GM21381 (cell line): ENCODE results near the gene E2F4.

Source experiments
- ATAC-seq: cut with Tn5 transposase; IDR thresholded peaks from one replicate; pipeline ENCODE4 v1.9.1; 2021; ENCODE audit warnings: mild to moderate bottlenecking, moderate library complexity; ENCODE audit not compliant: unreplicated experiment

The E2F4 gene

DNA sequence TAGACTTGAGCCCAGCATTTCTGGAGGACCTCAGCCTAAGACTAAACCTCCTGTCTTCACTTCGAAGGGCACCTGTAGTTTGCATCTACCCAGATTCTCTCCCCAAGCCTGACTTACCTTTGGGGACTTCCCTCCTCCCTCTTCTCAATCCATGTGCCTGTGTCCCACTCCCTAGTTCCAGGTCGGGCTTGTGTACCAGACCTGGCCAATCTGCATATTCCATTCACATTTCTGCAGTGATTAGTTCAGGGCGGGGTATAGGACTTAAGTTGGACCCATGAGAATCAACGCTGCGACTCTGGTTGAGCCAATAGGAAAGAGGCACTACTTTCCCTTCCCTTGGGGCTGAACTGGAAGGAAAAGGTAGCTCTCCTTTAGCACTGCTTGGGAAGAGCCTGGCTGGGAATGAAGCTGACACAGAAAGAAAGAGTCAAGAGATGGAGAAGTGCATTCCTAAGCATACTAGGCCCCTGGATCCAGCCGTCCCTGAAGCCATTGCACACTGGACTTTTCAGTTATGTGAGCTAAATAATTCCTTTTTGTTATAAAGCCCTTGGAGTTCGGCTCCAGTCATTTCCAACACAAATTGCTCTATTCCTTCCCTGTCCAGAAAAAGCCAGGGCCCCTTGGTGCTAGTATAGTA is 34.7 kb upstream of the E2F4 start:
- ATAC-seq: no peak

DNA sequence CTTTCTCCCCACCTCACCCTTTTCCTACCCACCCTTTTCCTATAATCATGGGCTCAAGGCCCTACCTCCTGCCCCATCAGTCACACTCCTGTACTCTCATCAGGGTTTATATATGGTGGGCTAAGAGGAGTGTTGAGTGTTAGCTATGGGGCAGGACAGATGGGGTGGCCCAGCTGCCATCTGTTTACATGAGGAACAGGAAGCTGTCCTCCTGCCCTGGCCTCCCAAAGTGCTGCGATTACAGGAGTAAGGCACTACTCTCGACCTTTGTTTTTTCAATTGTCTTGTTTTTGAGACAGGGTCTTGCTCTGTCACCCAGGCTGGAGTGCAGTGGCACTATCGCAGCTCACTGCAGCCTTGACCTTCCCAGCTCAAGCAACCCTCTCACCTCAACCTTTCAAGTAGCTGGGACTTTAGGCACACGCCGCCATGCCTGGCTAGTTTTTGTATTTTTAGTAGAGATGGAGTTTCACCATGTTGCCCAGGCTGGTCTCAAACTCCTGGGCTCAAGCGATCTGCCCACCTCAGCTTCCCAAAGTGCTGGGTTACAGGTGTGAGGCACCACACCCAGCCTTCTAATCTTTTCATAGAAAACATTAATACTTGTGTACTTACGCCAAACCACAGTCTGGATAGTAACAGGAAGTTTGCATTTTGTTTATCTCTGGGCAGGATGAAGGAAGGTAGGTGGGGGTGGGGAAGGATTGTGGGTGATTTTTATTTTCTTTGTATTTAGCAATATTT is 33.9 kb upstream of the E2F4 start:
- no peak for ATAC-seq

DNA sequence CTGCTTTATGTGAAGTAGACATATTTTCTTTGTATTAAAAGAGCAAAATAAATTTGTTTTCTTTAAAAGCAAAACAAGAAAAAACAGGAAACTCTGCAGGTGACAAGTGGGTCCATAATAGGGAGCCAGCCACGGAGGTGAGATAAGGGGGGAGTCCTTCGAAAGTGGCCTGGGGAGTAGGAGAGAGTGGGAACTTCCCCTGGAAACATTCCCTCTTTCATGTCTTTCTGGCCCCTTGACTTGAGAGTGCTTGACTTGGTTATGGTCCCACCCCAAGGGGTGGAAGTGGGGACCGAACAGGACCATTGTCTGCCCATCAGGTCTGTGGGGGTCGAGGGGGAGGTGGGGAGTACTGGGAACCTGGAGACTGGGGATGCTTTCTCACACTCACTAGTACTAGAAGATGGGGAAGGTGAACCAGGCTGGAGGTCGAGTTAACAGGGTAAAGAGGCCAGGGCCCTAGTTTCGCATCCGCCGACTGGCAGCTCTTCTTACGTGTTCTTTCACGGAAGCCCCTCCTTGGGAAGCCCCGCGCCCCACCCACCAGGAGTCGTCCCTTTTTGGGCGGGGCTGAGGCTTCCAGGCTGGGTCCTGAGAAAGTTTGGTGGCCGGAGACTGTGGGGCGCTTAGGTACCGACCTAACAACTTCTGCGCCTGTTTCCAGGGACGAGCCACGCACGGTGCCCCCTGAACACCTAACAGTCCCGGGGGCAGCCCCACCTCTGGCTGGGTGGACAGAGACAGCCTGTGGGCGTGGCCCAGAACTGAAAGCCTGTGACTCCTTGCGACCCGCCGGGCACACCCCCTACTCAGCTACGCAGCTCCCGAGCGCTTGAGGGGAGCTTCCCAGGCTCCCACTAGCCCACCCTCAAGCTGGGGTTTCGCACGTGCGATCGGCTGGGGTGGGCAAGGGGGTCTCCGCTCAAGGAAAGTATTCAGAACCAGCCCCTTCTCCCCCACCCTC is 33.0 kb upstream of the E2F4 start:
- ATAC-seq: peak; percentile 43

DNA sequence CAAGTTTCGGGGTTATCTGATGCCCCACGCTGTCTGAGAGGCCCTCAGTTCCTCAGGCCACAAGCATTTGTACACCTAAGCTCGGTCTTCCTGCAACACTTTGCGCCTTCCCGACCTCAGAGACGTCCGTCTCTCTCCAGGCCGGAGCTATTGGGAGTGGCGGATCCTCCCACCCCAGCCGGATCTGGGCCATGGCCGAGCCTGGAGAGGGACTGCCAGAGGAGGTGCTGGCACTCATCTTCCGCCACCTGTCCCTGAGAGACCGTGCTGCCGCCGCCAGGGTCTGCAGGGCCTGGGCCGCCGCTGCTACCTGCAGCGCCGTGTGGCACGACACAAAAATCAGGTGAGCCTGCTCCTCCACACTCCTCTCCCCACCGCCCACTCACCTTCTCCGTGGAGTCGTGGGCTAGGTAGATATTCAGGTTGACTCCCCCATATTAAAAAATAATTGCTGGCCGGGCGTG is 30.3 kb upstream of the E2F4 start:
- no peak for ATAC-seq

DNA sequence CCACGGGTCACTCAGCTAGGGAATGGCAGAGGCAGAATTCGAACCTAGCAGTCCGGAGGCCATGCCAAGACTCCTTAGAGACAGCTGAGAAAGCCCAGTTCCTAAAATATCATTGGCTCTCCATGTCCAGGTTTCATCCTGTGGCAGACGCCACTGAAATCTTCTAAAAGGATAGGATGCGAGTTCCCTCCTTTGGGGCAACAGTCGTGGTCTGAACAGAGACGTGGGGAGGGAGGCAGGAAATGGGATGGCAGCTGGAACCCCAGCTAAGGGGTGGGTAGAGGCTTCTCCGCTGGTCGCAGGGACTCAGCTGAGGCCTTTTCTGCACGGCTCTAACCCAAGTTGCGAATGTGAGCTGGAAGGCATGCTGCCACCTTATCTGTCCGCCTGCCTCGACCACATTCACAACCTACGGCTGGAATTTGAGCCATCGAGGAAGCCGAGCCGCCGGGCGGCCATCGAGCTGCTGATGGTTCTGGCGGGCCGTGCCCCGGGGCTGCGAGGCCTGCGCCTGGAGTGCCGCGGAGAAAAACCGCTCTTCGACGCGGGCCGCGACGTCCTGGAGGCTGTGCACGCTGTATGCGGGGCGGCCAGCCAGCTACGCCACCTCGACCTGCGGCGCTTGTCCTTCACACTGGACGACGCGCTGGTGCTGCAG is 29.3 kb upstream of the E2F4 start:
- ATAC-seq: no peak

DNA sequence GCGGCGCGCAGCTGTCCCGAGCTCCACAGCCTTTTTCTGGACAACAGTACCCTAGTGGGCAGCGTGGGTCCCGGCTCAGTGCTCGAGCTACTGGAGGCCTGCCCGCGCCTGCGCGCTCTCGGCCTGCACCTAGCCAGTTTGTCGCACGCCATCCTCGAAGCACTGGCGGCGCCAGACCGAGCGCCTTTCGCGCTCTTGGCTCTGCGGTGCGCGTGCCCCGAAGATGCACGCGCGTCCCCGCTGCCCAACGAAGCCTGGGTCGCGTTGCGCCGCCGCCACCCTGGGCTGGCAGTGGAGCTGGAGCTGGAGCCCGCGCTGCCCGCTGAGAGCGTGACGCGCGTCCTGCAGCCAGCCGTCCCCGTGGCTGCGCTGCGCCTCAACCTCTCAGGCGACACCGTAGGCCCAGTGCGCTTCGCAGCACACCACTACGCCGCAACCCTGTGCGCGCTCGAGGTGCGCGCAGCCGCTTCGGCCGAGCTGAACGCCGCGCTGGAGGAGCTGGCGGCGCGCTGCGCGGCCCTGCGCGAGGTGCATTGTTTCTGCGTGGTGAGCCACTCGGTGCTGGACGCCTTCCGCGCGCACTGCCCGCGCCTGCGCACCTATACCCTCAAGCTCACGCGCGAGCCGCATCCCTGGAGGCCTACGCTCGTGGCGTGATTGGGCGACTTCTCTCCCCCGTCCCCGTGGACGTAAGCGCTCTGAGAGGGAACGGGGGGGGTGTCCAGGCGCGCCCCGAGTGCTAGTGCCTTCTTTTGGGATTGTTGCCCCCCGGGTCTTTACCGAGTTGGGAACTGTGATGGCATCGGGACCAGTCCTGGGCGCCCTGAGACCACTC is 28.6 kb upstream of the E2F4 start:
- ATAC-seq: no peak

DNA sequence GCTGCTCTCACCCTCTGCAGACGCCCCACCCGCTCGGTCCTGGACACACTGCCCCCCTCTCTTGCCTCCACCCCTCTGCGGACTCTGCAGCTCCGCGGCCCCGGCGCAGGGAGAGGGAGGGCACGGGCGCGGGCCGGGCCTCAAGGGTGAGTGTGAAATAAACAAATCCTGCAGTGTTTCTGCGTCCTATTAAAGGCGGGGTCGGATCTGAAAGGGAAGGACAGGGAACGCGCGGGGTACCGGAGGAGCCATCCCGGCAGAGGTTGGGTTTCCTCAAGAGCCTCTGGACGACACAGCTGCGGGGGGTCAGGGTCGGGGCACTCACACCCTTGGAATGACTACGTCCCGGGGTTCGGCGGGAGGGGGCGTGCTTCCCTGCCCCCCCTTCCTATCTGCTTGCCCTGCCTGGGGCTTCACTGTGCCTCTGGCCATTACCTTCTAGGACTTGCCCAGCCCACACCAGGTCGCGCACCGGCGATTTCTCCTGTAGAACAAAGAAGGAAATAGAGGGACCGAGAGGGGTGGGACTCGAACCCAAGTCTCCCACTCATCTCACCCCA is 27.9 kb upstream of the E2F4 start:
- no peak for ATAC-seq

DNA sequence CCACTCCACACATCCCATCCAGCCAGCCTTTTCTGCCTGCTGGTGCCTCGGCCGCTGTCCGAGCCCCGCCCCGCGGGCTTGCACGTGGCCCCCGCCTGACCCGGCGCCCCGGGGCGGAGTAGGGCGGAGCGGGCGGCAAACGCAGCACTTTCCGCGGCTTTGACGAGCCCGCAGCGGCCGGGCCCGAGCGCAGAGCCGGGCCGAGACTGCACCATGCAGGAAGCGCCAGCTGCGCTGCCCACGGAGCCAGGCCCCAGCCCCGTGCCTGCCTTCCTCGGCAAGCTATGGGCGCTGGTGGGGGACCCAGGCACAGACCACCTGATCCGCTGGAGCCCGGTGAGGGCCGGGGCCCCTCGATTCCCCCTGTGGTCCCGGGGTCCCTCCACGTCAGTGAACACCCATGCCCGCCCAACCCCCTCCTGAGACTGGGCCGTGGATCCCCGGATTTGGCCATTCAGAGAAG is 27.3 kb upstream of the E2F4 start, which contains the start of gene HSF4:
HSF4 (plus strand) TSS at position 147 of the 463 bp plus-strand sequence; CDS start at position 214, 67 bp downstream.
- no peak for ATAC-seq

DNA sequence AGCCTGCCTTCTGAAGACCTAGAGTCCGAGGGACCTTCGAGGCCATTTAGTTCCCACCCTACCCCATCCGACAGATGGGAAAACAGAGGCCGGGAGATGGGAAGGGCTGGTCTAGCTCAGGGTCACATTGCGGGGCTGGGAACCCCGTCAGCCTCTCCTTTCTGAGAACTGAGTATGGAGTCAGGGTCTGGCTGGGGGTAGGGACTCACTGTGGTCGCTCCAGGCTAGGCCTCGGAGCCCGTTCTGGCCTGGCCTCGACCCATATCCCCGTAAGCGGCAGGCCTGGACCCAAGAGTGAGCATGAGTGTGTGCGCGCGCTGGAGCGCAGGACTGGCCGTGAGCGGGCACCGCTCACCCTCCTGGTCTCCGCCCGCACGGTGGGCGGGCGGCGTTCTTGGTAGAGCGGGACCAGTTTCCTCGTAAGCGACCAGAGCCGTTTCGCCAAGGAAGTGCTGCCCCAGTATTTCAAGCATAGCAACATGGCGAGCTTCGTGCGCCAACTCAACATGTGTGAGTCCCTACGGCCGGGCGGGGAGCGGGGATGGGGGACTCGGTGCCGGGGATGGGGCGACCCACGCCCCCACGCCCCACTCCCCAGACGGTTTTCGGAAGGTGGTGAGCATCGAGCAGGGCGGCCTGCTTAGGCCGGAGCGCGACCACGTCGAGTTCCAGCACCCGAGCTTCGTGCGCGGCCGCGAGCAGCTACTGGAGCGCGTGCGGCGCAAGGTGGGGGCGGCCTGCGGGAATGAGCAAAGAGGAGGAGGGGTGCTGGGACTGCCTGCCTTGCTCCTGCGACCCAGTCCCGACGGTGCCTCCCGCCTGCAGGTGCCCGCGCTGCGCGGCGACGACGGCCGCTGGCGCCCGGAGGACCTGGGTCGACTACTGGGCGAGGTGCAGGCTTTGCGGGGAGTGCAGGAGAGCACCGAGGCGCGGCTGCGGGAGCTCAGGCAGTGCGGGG is 26.6 kb upstream of the E2F4 start:
- no peak for ATAC-seq

DNA sequence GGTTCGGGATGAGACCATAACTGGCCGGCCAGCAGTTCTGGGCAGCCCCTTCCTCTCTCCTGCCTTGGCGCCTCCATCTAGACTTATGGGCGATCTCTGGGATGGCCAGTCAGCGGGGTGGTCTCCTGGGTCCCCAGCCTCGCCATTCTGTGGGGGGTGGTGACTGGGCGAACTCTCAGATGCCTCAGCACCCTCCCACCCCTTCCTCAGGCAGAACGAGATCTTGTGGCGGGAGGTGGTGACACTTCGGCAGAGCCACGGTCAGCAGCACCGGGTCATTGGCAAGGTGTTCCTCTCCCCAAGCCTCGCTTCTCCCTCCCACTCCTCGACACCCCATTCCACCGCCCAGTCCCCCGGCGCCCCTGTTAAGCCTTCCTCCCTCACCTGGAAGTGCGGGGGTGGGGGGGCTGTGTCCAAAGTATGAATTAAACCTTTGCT is 25.8 kb upstream of the E2F4 start:
- no peak for ATAC-seq

DNA sequence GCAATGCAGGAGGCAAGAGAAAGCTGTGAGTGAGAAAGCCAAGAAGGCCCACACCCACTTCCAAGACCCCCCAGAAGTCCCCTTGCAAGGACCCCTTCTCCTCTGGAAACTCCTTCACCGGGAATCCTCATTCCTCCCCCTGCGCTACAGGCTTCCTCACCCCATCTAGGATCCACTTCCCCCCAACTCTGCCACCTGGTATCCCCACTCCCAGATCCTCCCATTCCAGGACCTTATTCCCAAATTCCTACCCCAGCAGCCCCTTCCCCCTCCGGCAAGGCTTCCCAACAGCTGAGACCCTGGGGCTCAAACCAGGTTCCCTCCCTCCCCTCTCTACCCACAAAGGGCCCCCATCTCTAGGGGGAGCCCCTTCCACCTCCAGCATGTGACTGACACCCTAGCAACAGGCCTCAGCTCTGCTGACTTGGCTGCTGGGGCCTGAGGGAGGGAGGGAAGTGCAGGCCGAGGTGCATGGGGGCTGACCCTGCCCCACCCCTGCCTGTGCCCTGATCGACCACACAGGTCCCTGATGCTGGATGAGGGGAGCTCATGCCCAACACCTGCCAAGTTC is 25.3 kb upstream of the E2F4 start:
- ATAC-seq: no peak

DNA sequence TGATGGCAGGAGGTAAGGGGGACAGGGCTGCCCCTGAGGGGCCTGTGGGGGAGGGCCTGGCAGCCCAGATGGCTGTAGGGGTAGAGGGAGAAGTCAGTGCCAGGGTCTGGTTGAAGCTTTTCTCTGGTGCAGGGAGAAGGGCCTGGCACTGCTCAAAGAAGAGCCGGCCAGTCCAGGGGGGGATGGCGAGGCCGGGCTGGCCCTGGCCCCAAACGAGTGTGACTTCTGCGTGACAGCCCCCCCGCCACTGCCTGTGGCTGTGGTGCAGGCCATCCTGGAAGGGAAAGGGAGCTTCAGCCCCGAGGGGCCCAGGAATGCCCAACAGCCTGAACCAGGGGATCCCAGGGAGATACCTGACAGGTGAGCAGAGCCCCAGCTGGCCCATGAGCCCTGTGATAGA is 24.4 kb upstream of the E2F4 start:
- ATAC-seq: no peak

DNA sequence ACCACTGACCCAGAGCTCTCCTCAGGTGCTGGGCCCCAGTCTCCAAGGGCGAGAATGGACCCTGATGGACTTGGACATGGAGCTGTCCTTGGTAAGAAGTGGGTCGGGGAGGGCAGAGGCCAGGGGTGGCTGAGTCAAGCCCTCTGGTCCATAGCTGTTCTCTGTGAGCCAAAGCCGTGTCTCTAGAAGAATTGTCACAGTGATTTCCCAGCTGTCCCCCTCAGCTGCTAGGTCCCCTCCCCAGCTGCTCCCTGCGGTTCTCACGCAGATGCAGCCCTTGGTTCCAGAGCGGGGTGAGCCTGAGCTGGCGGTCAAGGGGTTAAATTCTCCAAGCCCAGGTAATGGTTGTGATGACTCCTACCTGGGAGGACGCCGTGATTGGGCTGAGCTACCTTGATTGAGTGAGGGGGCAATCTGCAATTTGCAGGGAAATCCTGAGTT is 22.9 kb upstream of the E2F4 start:
- no peak for ATAC-seq

DNA sequence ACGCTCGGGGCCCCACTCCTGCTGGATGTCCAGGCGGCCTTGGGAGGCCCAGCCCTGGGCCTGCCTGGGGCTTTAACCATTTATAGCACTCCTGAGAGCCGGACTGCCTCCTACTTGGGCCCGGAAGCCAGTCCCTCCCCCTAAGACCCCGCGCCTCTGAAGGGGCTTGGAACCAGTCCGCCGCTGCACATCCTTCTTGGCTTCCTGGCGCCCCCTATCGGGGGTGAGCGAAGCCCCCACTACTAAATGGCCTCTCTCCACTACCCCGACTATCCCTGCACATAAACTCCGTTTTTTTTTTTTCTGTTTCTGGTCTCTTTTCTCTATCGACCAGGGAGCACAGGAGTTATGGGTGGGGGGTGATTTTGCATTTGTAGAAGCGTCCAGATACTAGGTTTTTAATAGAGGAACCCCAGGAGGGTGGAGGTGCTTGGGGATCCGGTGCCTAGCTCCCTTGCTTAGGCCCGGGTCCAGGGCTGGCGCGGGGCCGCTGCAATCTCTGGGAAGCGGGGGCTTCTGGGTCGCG is 22.2 kb upstream of the E2F4 start:
- ATAC-seq: no peak

DNA sequence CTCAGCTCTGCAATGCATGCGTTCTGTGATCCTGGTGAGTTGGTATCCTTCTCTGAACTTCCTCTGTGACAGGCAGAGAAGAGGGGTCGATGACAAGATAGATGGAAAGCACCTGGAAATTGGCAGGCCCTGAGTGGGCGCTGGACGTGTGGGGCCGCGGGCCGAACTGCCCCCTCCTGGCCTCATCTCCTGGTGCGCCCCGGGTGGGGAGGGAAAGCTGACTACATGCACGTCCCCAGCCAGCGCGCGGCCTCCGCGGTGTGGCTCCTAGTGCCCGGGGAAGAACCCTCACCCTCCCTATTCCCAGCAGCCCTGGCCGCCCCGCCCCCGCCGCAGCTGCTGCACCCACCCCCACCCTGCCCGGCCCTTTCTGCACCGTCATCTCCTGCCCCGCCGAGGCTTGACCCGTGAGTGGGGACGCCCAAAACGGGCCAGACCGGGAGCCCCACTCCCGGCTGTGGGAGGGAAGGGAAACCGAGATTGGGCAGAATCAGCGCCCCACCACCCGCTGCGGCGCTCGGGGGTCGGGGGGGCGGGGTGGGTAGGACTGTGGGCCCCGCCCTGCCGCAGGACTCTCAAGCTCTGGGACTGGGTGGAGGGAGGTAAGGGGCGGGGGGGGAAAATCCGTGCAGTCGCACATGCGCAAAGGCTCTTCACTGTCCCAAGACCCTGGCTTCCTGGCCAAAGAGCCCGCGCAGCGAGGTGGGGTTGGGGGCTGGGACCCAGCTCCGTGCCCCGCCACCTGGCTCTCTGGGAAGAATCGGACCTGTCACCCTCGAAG is 21.6 kb upstream of the E2F4 start, which contains the start of gene NOL3:
NOL3 (plus strand) TSS at position 371 of the 781 bp plus-strand sequence.
- ATAC-seq: peak; percentile 33

DNA sequence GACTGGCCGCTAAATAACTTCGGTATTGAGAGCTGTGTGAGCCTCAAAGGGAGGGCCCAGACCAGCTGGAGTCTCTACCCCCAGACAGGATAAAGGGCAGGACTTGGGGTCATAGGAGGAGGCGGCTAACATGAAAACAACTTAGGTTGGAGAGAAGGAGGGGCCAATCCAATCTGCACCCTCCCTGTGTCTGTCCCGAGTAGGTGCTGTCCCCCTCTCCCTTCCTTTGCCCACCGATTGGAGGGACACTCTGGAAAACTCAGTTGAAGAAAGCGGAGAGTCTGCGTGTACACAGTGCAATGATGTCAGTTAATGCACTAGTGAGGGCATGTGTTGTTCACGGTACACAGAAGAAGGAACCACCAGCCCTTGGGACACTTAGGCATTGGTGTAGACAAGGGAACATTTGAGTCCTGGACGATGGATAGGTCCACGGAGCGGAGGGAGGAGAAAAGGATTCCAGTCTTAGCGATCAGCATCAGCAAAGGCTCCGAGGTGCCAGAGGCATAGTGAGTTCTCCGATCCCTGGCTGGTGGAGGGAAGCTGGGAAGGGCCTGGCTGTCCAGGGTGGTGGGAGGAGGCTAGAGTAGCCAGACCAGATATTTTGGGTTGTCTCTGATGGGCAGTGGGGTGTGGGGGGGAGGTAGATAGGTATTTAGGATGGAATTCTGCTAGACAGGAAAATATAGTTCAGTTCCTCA is 20.9 kb upstream of the E2F4 start:
- ATAC-seq: no peak
